Measurements from ENCODE around the gene SH3TC1. TPM values are rescaled to one million over a fixed set of nuclear protein-coding genes. Genes with fewer than 3 reads are reported as not detected.

Gene SH3TC1
- total RNA-seq, 5 donors from 2014 or later (not counting 1 experiment from before 2014, with no cell fraction given) = 24.6 to 103 (median 40.3) TPM

DNA sequence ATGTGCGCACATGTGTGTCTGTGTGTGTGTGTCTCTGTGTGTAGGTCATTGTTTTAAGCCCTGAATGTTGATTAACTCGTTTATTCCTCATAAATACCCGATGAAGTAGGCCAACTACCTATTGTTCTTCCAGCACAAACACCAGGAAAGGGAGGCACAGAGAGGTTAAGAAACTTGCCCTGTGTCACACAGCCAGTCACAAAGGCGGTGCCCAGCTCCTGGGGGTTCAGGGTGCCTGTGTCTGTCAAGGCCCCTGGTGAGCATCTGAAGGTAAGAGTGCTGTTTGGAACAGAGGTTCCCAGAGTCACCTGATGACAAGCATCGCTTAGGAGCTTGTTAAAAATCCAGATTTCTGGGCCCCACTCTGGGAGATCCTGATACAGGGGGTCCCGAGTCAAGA is 18.0 kb upstream of the SH3TC1 start:
- CTCF ChIA-PET = no interaction called here
- H3K4me3 ChIP-seq (ENCODE audit: control insufficient read depth in 1 of 2, extremely low read depth in 1 of 2, low read length in 1 of 2) = no peak overlapping the region
- H3K36me3 ChIP-seq (ENCODE audit: control insufficient read depth in 2 of 2, extremely low read depth in 1 of 2, insufficient read depth in 1 of 2, low read length in 1 of 2) = no peaks in the 10 kb centered on the region
- no peak overlapping the region for H3K27ac ChIP-seq (ENCODE audit: low read length)
- ATAC-seq (replicated peaks in 1 of 4) (no peak), DNase-seq (no peak)
- WGBS (ENCODE audit: insufficient coverage) = 93% methylated on average over 3 of the region's 6 CpGs
- H3K27me3 ChIP-seq (replicated peaks in 1 of 2; ENCODE audit: control insufficient read depth in 2 of 2, extremely low read depth in 1 of 2, insufficient read depth in 2 of 2, low read length in 1 of 2) = peaks cover 0 to 10% of the 10 kb centered on the region in 2 experiments
- no peaks in the 10 kb centered on the region for H3K9me3 ChIP-seq
- Mint-ChIP-seq H3K4me1 (peaks cover 0 to 2% (median 0%) of the 10 kb centered on the region in 3 donors), H3K27ac (no peak overlapping the region), H3K27me3 (no peaks in the 10 kb centered on the region), H3K9me3 (no peaks in the 10 kb centered on the region), H3K4me3 (no peak overlapping the region), H3K36me3 (no peaks in the 10 kb centered on the region)
- POLR2A ChIA-PET = no interaction called here
- no peaks in the 10 kb centered on the region for H3K4me1 ChIP-seq (ENCODE audit: control insufficient read depth in 1 of 2, extremely low read depth in 1 of 2, insufficient read depth in 2 of 2, low read length in 2 of 2)

DNA sequence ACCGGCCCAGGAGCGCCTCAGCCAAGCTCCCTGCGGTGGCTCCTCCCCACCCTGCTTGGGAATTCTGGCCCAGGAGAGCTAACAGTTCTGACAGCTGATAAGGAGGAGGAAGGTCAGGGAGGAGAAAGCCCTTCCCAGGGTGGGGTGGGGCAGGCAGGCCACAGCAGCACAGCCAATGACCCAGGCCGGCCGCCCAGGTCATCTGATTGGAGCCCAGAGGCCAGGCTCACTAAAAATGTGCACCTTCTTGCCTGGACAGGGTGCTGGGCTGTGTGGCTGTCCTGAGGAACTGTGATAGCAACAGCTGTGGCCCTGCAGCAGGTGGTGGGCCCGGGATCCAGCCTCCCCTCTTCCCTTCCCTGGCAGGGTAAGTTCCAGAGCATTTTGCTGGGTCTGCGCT is 17.2 kb upstream of the SH3TC1 start:
- POLR2A ChIA-PET = no interaction called here
- H3K27ac Mint-ChIP-seq = no peak overlapping the region
- no peak for ATAC-seq (replicated peaks in 1 of 4)

DNA sequence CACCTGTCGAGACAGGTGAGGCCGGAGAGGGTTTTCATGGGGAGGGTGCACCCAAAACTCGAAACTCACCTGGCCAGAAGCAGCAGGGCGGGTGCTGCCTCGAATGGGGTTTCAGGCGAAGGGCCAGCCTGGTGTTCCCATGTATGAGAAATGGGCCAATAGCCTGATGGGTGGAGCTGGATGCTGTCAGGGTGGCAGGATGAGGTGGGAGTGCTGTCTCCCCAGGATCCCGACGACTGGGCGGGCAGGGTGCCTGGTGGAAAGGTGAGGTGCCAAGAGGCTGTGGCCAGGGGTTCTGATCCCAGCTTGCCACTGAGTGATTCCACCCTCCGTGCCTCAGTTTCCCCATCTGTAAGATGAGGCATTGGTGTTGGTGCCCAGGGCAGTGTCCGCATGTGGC is 16.8 kb upstream of the SH3TC1 start:
- Histone ChIP-seq H3K27me3 (replicated peaks in 1 of 2; ENCODE audit: control insufficient read depth in 2 of 2, extremely low read depth in 1 of 2, insufficient read depth in 2 of 2, low read length in 1 of 2) (peaks cover 0 to 3% of the 10 kb centered on the region in 2 experiments), H3K9me3 (no peaks in the 10 kb centered on the region), H3K36me3 (ENCODE audit: control insufficient read depth in 2 of 2, extremely low read depth in 1 of 2, insufficient read depth in 1 of 2, low read length in 1 of 2) (no peaks in the 10 kb centered on the region), H3K4me1 (ENCODE audit: control insufficient read depth in 1 of 2, extremely low read depth in 1 of 2, insufficient read depth in 2 of 2, low read length in 2 of 2) (no peaks in the 10 kb centered on the region), H3K4me3 (ENCODE audit: control insufficient read depth in 1 of 2, extremely low read depth in 1 of 2, low read length in 1 of 2) (no peak overlapping the region), H3K27ac (ENCODE audit: low read length) (no peak overlapping the region)
- WGBS (ENCODE audit: insufficient coverage) = 88% methylated on average over 11 of the region's 11 CpGs
- Mint-ChIP-seq H3K27ac (no peak overlapping the region), H3K9me3 (no peaks in the 10 kb centered on the region), H3K4me1 (no peaks in the 10 kb centered on the region), H3K4me3 (no peak overlapping the region), H3K27me3 (no peaks in the 10 kb centered on the region), H3K36me3 (no peaks in the 10 kb centered on the region)
- ATAC-seq (replicated peaks in 1 of 4) (no peak), DNase-seq (no peak)
- POLR2A ChIA-PET = no interaction called here
- CTCF ChIA-PET = no interaction called here

More for the DNA sequence above, 17.2 kb upstream of the SH3TC1 start:
- no peak for DNase-seq
- CTCF ChIA-PET = no interaction called here
- Histone ChIP-seq H3K36me3 (ENCODE audit: control insufficient read depth in 2 of 2, extremely low read depth in 1 of 2, insufficient read depth in 1 of 2, low read length in 1 of 2) (no peaks in the 10 kb centered on the region), H3K4me3 (ENCODE audit: control insufficient read depth in 1 of 2, extremely low read depth in 1 of 2, low read length in 1 of 2) (no peak overlapping the region), H3K9me3 (no peaks in the 10 kb centered on the region), H3K4me1 (ENCODE audit: control insufficient read depth in 1 of 2, extremely low read depth in 1 of 2, insufficient read depth in 2 of 2, low read length in 2 of 2) (no peaks in the 10 kb centered on the region), H3K27me3 (replicated peaks in 1 of 2; ENCODE audit: control insufficient read depth in 2 of 2, extremely low read depth in 1 of 2, insufficient read depth in 2 of 2, low read length in 1 of 2) (peaks cover 0 to 4% of the 10 kb centered on the region in 2 experiments), H3K27ac (ENCODE audit: low read length) (no peak overlapping the region)
- WGBS (ENCODE audit: insufficient coverage) = 95% methylated on average over 6 of the region's 7 CpGs
- no peaks in the 10 kb centered on the region for H3K27me3 Mint-ChIP-seq
- no peak overlapping the region for H3K4me3 Mint-ChIP-seq
- H3K9me3 Mint-ChIP-seq = no peaks in the 10 kb centered on the region
- peaks cover 0 to 1% (median 0%) of the 10 kb centered on the region in 3 donors for H3K4me1 Mint-ChIP-seq
- no peaks in the 10 kb centered on the region for H3K36me3 Mint-ChIP-seq

GRCh38 chr4:8182858-8183725 is 16.0 kb upstream of the SH3TC1 start:
- DNase-seq (no peak), ATAC-seq (replicated peaks in 1 of 4) (no peak)
- Mint-ChIP-seq H3K9me3 (no peaks in the 10 kb centered on the region), H3K4me1 (no peaks in the 10 kb centered on the region), H3K4me3 (no peak overlapping the region), H3K27ac (no peak overlapping the region), H3K36me3 (no peaks in the 10 kb centered on the region), H3K27me3 (no peaks in the 10 kb centered on the region)
- CTCF ChIA-PET = no interaction called here
- POLR2A ChIA-PET = no interaction called here
- Histone ChIP-seq H3K27ac (ENCODE audit: low read length) (no peak overlapping the region), H3K36me3 (ENCODE audit: control insufficient read depth in 2 of 2, extremely low read depth in 1 of 2, insufficient read depth in 1 of 2, low read length in 1 of 2) (no peaks in the 10 kb centered on the region), H3K4me3 (ENCODE audit: control insufficient read depth in 1 of 2, extremely low read depth in 1 of 2, low read length in 1 of 2) (no peak overlapping the region), H3K27me3 (replicated peaks in 1 of 2; ENCODE audit: control insufficient read depth in 2 of 2, extremely low read depth in 1 of 2, insufficient read depth in 2 of 2, low read length in 1 of 2) (peaks cover 0 to 8% of the 10 kb centered on the region in 2 experiments), H3K9me3 (no peaks in the 10 kb centered on the region), H3K4me1 (ENCODE audit: control insufficient read depth in 1 of 2, extremely low read depth in 1 of 2, insufficient read depth in 2 of 2, low read length in 2 of 2) (no peaks in the 10 kb centered on the region)
- 90% methylated on average over 14 of the region's 25 CpGs for WGBS (ENCODE audit: insufficient coverage)

DNA sequence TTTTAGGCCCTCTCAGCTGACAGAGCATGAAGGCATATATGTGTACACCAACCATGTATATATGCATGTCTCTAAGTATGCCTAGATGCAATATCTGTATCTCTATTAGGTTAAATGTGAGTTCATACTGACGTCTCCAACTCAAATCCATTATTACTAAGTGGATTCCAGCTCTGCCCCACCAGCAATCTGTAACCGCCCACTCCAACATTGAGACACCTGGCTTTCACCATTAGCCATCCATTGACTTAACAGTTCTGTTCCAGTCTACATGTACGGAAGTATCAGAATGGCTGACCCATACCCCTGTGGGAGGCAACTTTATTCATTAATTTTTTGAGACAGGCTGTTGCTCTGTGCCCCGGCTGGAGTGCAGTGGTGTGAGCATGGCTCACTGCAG is 15.0 kb upstream of the SH3TC1 start:
- no peaks in the 10 kb centered on the region for H3K4me1 Mint-ChIP-seq
- H3K4me3 Mint-ChIP-seq = no peak overlapping the region
- H3K36me3 Mint-ChIP-seq = no peaks in the 10 kb centered on the region
- no peaks in the 10 kb centered on the region for H3K4me1 ChIP-seq (ENCODE audit: control insufficient read depth in 1 of 2, extremely low read depth in 1 of 2, insufficient read depth in 2 of 2, low read length in 2 of 2)
- no peak overlapping the region for H3K4me3 ChIP-seq (ENCODE audit: control insufficient read depth in 1 of 2, extremely low read depth in 1 of 2, low read length in 1 of 2)
- ChIA-PET POLR2A (no interaction called here), CTCF (no interaction called here)
- H3K27ac ChIP-seq (ENCODE audit: low read length) = no peak overlapping the region
- H3K27ac Mint-ChIP-seq = no peak overlapping the region
- WGBS (ENCODE audit: insufficient coverage) = 94% methylated on average over 2 of the region's 4 CpGs
- H3K36me3 ChIP-seq (ENCODE audit: control insufficient read depth in 2 of 2, extremely low read depth in 1 of 2, insufficient read depth in 1 of 2, low read length in 1 of 2) = no peaks in the 10 kb centered on the region
- H3K9me3 ChIP-seq = no peaks in the 10 kb centered on the region
- ATAC-seq (replicated peaks in 1 of 4) (no peak), DNase-seq (no peak)
- H3K9me3 Mint-ChIP-seq = no peaks in the 10 kb centered on the region
- peaks cover 0 to 12% of the 10 kb centered on the region in 2 experiments for H3K27me3 ChIP-seq (replicated peaks in 1 of 2; ENCODE audit: control insufficient read depth in 2 of 2, extremely low read depth in 1 of 2, insufficient read depth in 2 of 2, low read length in 1 of 2)
- no peaks in the 10 kb centered on the region for H3K27me3 Mint-ChIP-seq

- ATAC-seq (replicated peaks in 1 of 4) (no peak), DNase-seq (no peak)
- Mint-ChIP-seq H3K9me3 (no peaks in the 10 kb centered on the region), H3K4me3 (no peak overlapping the region), H3K27me3 (no peaks in the 10 kb centered on the region), H3K4me1 (no peaks in the 10 kb centered on the region), H3K36me3 (no peaks in the 10 kb centered on the region), H3K27ac (no peak overlapping the region)
- WGBS (ENCODE audit: insufficient coverage) = 67% methylated on average over 4 of the region's 9 CpGs
- no peaks in the 10 kb centered on the region for H3K4me1 ChIP-seq (ENCODE audit: control insufficient read depth in 1 of 2, extremely low read depth in 1 of 2, insufficient read depth in 2 of 2, low read length in 2 of 2)
- POLR2A ChIA-PET = no interaction called here
- no peak overlapping the region for H3K27ac ChIP-seq (ENCODE audit: low read length)
- no peaks in the 10 kb centered on the region for H3K36me3 ChIP-seq (ENCODE audit: control insufficient read depth in 2 of 2, extremely low read depth in 1 of 2, insufficient read depth in 1 of 2, low read length in 1 of 2)
- peaks cover 0 to 12% of the 10 kb centered on the region in 2 experiments for H3K27me3 ChIP-seq (replicated peaks in 1 of 2; ENCODE audit: control insufficient read depth in 2 of 2, extremely low read depth in 1 of 2, insufficient read depth in 2 of 2, low read length in 1 of 2)
- CTCF ChIA-PET = no interaction called here
- no peak overlapping the region for H3K4me3 ChIP-seq (ENCODE audit: control insufficient read depth in 1 of 2, extremely low read depth in 1 of 2, low read length in 1 of 2)
- no peaks in the 10 kb centered on the region for H3K9me3 ChIP-seq
Measured at GRCh38 chr4:8185295-8185694, 13.8 kb upstream of the SH3TC1 start.

Data from T-cell (primary cell).